ENCODE measurements around the gene CCDC63.
"Not testable (repeated sequence)": the region's sequence is repeated elsewhere in the genome, so short reads cannot be mapped to it uniquely, and the experiment has no call there.

Gene CCDC63

GRCh38 chr12:110937104-110937641 is 90.4 kb downstream of the CCDC63 start:
- Histone ChIP-seq H3K4me3 (ENCODE audit: low read depth in 1 of 2, low read length in 1 of 2) (no peak overlapping the region), H3K27me3 (peaks cover 13% of the 10 kb centered on the region), H3K9me3 (no peaks in the 10 kb centered on the region), H3K27ac (no peak overlapping the region), H3K4me1 (ENCODE audit: control insufficient read depth in 1 of 2, insufficient read depth in 1 of 2, low read depth in 1 of 2, low read length in 1 of 2) (peaks cover 0 to 6% of the 10 kb centered on the region in 2 experiments), H3K36me3 (no peaks in the 10 kb centered on the region)
- TF ChIP-seq CTCF (IDR thresholded peaks at IDR 0.05), result peak; percentile 93

- no peaks in the 10 kb centered on the region for H3K9me3 ChIP-seq
- H3K27me3 ChIP-seq, result peaks cover 13% of the 10 kb centered on the region
- peaks cover 0 to 6% of the 10 kb centered on the region in 2 experiments for H3K4me1 ChIP-seq (ENCODE audit: control insufficient read depth in 1 of 2, insufficient read depth in 1 of 2, low read depth in 1 of 2, low read length in 1 of 2)
- TF ChIP-seq CTCF (IDR thresholded peaks at IDR 0.05), result no peak
- H3K36me3 ChIP-seq, result no peaks in the 10 kb centered on the region
- no peak overlapping the region for H3K27ac ChIP-seq
- no peak overlapping the region for H3K4me3 ChIP-seq (ENCODE audit: low read depth in 1 of 2, low read length in 1 of 2)
Measured at GRCh38 chr12:110940296-110940695, 93.5 kb downstream of the CCDC63 start.

GRCh38 chr12:110940933-110941332 is 94.1 kb downstream of the CCDC63 start:
- no peak for TF ChIP-seq CTCF (IDR thresholded peaks at IDR 0.05)
- no peaks in the 10 kb centered on the region for H3K36me3 ChIP-seq
- no peak overlapping the region for H3K4me3 ChIP-seq (ENCODE audit: low read depth in 1 of 2, low read length in 1 of 2)
- H3K27me3 ChIP-seq, result peaks cover 10% of the 10 kb centered on the region
- H3K27ac ChIP-seq, result no peak overlapping the region
- H3K4me1 ChIP-seq (ENCODE audit: control insufficient read depth in 1 of 2, insufficient read depth in 1 of 2, low read depth in 1 of 2, low read length in 1 of 2), result peaks cover 0 to 6% of the 10 kb centered on the region in 2 experiments
- H3K9me3 ChIP-seq, result no peaks in the 10 kb centered on the region

GRCh38 chr12:110941391-110941790 is 94.6 kb downstream of the CCDC63 start:
- Histone ChIP-seq H3K9me3 (no peaks in the 10 kb centered on the region), H3K4me3 (ENCODE audit: low read depth in 1 of 2, low read length in 1 of 2) (no peak overlapping the region), H3K27me3 (peaks cover 5% of the 10 kb centered on the region), H3K27ac (no peak overlapping the region), H3K36me3 (no peaks in the 10 kb centered on the region), H3K4me1 (ENCODE audit: control insufficient read depth in 1 of 2, insufficient read depth in 1 of 2, low read depth in 1 of 2, low read length in 1 of 2) (peaks cover 0 to 6% of the 10 kb centered on the region in 2 experiments)
- no peak for TF ChIP-seq CTCF (IDR thresholded peaks at IDR 0.05)

- Histone ChIP-seq H3K27ac (no peak overlapping the region), H3K4me1 (ENCODE audit: control insufficient read depth in 1 of 2, insufficient read depth in 1 of 2, low read depth in 1 of 2, low read length in 1 of 2) (no peaks in the 10 kb centered on the region), H3K27me3 (no peaks in the 10 kb centered on the region), H3K4me3 (ENCODE audit: low read depth in 1 of 2, low read length in 1 of 2) (no peak overlapping the region), H3K9me3 (no peaks in the 10 kb centered on the region), H3K36me3 (no peaks in the 10 kb centered on the region)
- no peak for TF ChIP-seq CTCF (IDR thresholded peaks at IDR 0.05)
Measured at GRCh38 chr12:110943373-110943772, 96.6 kb downstream of the CCDC63 start.

- Histone ChIP-seq H3K9me3 (no peaks in the 10 kb centered on the region), H3K4me3 (ENCODE audit: low read depth in 1 of 2, low read length in 1 of 2) (no peak overlapping the region), H3K4me1 (ENCODE audit: control insufficient read depth in 1 of 2, insufficient read depth in 1 of 2, low read depth in 1 of 2, low read length in 1 of 2) (no peaks in the 10 kb centered on the region), H3K27me3 (peaks cover 4% of the 10 kb centered on the region), H3K36me3 (no peaks in the 10 kb centered on the region), H3K27ac (no peak overlapping the region)
- no peak for TF ChIP-seq CTCF (IDR thresholded peaks at IDR 0.05)
Measured at GRCh38 chr12:110948041-110948440, 101.3 kb downstream of the CCDC63 start.

- peaks cover 17% of the 10 kb centered on the region for H3K27me3 ChIP-seq
- not testable (repeated sequence) for H3K36me3 ChIP-seq; H3K27ac ChIP-seq; H3K9me3 ChIP-seq; H3K4me1 ChIP-seq (ENCODE audit: control insufficient read depth in 1 of 2, insufficient read depth in 1 of 2, low read depth in 1 of 2, low read length in 1 of 2); H3K4me3 ChIP-seq (ENCODE audit: low read depth in 1 of 2, low read length in 1 of 2)
Measured at GRCh38 chr12:110950466-110950865, 103.7 kb downstream of the CCDC63 start.

GRCh38 chr12:110950867-110951266 is 104.1 kb downstream of the CCDC63 start:
- not testable (repeated sequence) for H3K4me1 ChIP-seq (ENCODE audit: control insufficient read depth in 1 of 2, insufficient read depth in 1 of 2, low read depth in 1 of 2, low read length in 1 of 2)

More at GRCh38 chr12:110950867-110951266, 104.1 kb downstream of the CCDC63 start:
- not testable (repeated sequence) for H3K27ac ChIP-seq; H3K4me3 ChIP-seq (ENCODE audit: low read depth in 1 of 2, low read length in 1 of 2); H3K36me3 ChIP-seq; H3K9me3 ChIP-seq
- peaks cover 20% of the 10 kb centered on the region for H3K27me3 ChIP-seq

Data from neutrophil (primary cell).